GM06990 (cell line): Measurements from ENCODE around the gene IL18R1.
A peak's percentile ranks its signal among the peaks of the same experiment; 100 is the strongest.

Experiments
- DNase-seq: peaks from one replicate; pipeline ENCODE4 v3.0.0-alpha.2; 2011; ENCODE audit not compliant: insufficient read length; ENCODE audit errors: extremely low read depth
- H3K27me3 ChIP-seq: replicated peaks from 2 replicates; pipeline ENCODE4 v1.6.0; 2011; ENCODE audit warnings: low read length; ENCODE audit not compliant: control insufficient read depth, insufficient read depth
- H3K36me3 ChIP-seq: 2 replicates; pipeline ENCODE4 v1.5.1; 2011; ENCODE audit warnings: low read length; ENCODE audit not compliant: control insufficient read depth, insufficient read depth
- H3K4me3 ChIP-seq: replicated peaks from 2 replicates; pipeline ENCODE4 v1.5.1; 2011; ENCODE audit warnings: low read depth, mild to moderate bottlenecking, control low read depth, low read length
- TF ChIP-seq, protein P1 (sequence below): IDR thresholded peaks from 2 replicates; pipeline ENCODE4 v1.5.1; 2011; ENCODE audit warnings: low read length, control low read depth, mild to moderate bottlenecking, inconsistent platforms; ENCODE audit not compliant: insufficient read depth, poor library complexity, severe bottlenecking

IL18R1 gene

DNA sequence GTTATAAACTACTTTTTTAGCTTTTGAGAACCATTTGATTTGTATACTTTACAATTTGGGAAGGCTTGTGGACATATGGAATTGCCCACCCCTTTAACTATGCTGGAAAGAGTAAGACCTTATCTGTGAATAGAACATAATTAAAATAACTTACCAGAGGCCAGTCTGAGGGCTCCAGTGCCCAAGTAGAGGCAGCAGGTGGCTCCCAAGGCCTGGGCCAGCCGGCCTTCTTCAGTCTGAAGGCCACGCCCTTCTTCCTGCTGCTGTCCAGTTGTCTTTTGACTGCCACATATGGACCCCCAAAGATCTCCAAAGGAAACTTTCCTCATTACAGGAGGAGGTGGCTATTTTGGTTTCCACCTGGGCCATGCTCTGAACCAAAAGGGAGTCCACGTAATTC lies 55.4 kb downstream of the IL18R1 start:
- H3K36me3 ChIP-seq: no peaks in the 10 kb centered on the region
- H3K27me3 ChIP-seq: no peaks in the 10 kb centered on the region
- no peak for DNase-seq
- H3K4me3 ChIP-seq: no peak overlapping the region
- TF ChIP-seq, protein P1, sequence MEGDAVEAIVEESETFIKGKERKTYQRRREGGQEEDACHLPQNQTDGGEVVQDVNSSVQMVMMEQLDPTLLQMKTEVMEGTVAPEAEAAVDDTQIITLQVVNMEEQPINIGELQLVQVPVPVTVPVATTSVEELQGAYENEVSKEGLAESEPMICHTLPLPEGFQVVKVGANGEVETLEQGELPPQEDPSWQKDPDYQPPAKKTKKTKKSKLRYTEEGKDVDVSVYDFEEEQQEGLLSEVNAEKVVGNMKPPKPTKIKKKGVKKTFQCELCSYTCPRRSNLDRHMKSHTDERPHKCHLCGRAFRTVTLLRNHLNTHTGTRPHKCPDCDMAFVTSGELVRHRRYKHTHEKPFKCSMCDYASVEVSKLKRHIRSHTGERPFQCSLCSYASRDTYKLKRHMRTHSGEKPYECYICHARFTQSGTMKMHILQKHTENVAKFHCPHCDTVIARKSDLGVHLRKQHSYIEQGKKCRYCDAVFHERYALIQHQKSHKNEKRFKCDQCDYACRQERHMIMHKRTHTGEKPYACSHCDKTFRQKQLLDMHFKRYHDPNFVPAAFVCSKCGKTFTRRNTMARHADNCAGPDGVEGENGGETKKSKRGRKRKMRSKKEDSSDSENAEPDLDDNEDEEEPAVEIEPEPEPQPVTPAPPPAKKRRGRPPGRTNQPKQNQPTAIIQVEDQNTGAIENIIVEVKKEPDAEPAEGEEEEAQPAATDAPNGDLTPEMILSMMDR: no peak

DNA sequence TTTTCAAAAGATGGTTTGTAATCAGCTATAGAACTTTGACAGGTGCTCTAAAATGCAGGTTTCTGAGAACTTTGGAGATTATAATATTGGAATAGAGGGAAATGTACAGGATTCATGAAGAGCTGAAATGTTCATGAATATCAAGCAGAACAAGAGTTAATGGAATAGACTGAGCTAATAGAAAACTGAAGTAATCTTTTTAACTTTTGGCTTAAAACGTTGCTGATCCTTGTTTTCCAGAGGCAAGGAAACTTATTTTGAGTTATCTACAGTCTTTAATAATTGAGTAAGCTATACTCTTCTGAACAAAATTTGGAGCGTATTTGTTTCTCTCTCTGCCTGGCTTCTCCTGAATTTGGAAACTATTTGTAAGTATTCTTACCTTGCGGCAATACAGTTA lies 56.6 kb downstream of the IL18R1 start:
- Histone ChIP-seq H3K27me3 (no peaks in the 10 kb centered on the region), H3K4me3 (no peak overlapping the region), H3K36me3 (no peaks in the 10 kb centered on the region)
- no peak for DNase-seq
- TF ChIP-seq, protein P1: no peak

DNA sequence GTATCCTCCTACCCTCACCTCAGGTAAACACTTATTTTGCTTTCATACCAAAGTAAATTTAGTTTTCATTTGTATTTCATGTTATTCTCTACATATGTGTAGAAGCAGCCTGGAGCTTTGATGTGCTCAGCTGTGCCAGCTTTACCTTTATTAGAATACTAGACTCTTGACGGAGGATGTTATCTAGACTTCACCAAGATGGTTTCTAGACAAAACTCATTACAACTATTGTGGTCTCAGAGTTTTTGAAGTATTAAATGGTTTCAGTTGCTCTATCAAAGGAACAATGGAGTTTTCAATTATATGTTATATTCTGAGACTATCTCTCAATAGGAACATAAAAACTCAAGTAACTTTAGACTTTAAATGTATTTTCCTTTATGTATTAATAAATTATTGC lies 62.4 kb downstream of the IL18R1 start:
- DNase-seq: no peak
- TF ChIP-seq, protein P1: no peak
- Histone ChIP-seq H3K27me3 (no peaks in the 10 kb centered on the region), H3K4me3 (no peak overlapping the region), H3K36me3 (no peaks in the 10 kb centered on the region)

DNA sequence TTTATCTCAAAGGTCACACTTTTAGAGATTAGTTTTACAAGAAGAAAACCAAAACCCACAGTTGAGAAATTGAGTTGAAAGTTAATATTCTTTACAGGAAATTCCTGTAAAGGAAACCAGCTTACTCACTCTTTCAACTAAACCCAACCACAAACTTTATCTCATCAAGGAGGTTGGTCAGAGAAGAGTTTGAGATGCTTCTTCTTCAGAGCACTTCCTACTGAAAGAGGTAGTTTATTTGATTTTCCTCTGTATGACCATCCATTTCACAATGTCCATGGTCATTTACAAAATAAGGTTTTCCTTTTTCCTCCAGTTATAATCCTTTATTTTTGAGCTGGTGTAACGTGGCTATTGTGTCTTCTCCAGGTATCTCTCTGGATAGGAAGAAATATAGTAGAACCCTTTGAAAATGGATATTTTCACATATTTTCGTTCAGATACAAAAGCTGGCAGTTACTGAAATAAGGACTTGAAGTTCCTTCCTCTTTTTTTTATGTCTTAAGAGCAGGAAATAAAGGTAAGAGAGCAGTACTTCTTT lies 62.9 kb downstream of the IL18R1 start:
- no peaks in the 10 kb centered on the region for H3K27me3 ChIP-seq
- H3K4me3 ChIP-seq: no peak overlapping the region
- TF ChIP-seq, protein P1: no peak
- DNase-seq: peak; percentile 47
- H3K36me3 ChIP-seq: no peaks in the 10 kb centered on the region

DNA sequence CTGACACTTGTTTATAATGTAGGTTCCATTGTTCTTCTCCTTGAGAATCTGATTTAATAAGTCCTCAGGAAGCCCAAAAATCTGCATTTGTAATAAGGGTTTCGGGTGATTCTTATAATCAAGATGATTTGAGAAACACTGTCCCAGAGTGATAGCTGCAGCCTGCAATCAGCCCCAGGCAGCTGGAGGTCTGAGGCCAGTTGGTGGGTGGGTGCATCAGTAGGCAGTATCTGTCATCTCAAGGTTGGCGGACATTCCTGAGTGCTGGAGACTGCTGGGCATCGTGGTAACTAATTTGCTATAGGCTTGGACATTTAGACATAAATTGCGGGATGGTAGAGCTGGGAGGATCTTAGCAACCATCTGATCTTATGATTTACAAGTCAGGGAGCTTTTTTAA lies 64.7 kb downstream of the IL18R1 start:
- H3K36me3 ChIP-seq: no peaks in the 10 kb centered on the region
- DNase-seq: no peak
- H3K4me3 ChIP-seq: no peak overlapping the region
- H3K27me3 ChIP-seq: no peaks in the 10 kb centered on the region
- TF ChIP-seq, protein P1: no peak
